Astrocyte of the spinal cord (primary cell): ENCODE data around the gene PLD4.

Experiments
- DNase-seq: peaks from one replicate; pipeline ENCODE4 v3.0.0; 2011; ENCODE audit warnings: low read depth, low spot score
- H3K4me3 ChIP-seq: 2 replicates; pipeline ENCODE4 v1.5.1; 2011; ENCODE audit warnings: low read depth, mild to moderate bottlenecking, low read length, moderate library complexity
- CTCF ChIP-seq: IDR thresholded peaks from 2 replicates; pipeline ENCODE4 v1.5.1; 2012; ENCODE audit warnings: low read depth, mild to moderate bottlenecking, low read length, inconsistent platforms
- in situ Hi-C: cut with HindIII; loops from 2 replicates; pipeline ENCODE4 v1.10.0; 2017; ENCODE audit warnings: low sequenced_read_pairs

PLD4 gene

DNA sequence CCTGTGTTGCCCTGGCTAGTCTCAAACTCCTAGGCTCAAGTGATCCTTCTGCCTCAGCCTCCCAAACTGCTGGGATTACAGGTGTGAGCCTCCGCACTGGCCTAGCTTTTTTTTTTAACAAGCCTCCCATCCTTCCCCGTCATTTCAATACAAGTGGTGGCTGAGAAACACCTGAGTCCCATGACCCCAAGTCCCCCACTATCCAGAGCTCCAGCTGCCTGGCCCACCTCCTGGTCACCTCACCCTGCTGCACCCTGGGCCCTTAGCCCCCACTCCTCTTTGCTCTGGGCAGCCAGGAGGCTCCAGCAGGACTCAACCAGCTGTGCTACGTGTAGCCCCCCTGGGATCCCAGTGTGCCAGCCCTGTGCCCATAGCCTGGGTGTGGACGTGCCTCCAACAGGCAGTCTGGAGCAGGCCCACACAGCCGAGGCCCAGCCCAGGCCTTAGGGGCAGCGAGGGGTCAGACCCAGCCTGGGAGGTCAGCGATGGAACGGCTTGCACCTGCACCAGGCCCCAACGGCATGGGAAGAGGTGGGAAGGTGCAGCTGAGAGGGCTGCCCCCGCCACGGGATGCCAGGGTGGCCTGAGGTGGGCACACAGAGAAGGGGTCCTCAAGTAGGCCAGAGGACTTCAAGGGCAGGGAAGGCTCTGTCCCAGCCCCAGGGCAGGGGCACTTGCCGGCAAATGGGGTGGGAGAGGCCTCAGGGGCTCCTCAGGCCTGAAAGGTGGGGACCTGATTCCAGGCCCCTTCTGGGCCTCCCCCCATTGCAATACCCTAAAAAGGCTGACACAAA, 47.0 kb downstream of the PLD4 start:
- in situ Hi-C loops = no loop called here
- no peak overlapping the region for H3K4me3 ChIP-seq
- TF ChIP-seq CTCF = no peak
- DNase-seq = no peak

GRCh38 chr14:104972301-104973134, 47.8 kb downstream of the PLD4 start:
- TF ChIP-seq CTCF = no peak
- H3K4me3 ChIP-seq = no peak overlapping the region
- in situ Hi-C loops = no loop called here
- peak; percentile 36 for DNase-seq

- no peak overlapping the region for H3K4me3 ChIP-seq
- no peak for TF ChIP-seq CTCF
- DNase-seq = no peak
- in situ Hi-C loops = no loop called here
These were observed 48.4 kb downstream of the PLD4 start for GRCh38 chr14:104973135-104973384.

DNA sequence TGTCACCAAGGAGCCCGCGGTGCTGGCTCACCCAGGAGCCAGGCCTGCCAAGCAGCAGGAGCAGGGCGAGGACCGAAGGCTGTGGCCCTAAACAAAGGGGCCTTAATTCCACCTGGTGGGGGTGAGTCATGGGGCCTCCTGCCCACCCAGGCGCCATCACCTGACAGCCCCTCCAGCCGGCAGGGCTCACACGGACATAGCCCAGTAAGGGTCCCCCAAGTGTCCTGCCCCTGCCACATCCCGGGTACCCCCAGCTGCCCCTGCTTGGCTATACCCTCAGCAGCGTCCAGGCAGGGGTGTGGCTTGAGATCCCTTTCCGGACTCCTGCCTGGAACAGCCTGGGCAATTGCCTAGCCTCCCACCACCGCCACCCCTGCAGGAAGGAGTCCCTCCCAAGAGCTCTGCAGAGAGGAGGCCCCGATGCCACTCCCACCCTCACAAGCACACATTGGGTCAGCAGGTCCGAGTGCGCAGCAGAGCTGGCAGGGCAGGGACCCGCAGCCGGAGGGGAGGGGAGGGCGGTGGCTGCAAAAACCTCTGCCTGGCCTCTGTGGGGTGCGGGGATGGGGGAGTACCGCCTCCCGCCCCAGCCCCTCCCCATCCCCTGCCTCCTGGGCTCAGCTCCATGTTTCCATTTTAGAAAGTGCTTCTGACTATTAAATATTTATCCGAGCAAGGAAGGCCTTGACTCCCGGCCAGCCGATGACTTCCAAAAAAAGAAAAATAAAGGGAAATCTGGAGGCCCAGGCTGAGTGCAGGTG, 48.9 kb downstream of the PLD4 start:
- in situ Hi-C loops = no loop called here

GRCh38 chr14:104974146-104974541, 49.5 kb downstream of the PLD4 start:
- no peak for DNase-seq
- in situ Hi-C loops = no loop called here
- TF ChIP-seq CTCF = no peak
- no peak overlapping the region for H3K4me3 ChIP-seq

More for the DNA sequence above, 48.9 kb downstream of the PLD4 start:
- TF ChIP-seq CTCF = no peak
- H3K4me3 ChIP-seq = no peak overlapping the region
- peak; percentile 98 for DNase-seq

GRCh38 chr14:104974665-104975390, 50.1 kb downstream of the PLD4 start:
- no peak overlapping the region for H3K4me3 ChIP-seq
- no peak for TF ChIP-seq CTCF
- no peak for DNase-seq
- in situ Hi-C loops = no loop called here
